Sigmoid colon (tissue), 4 donors: ENCODE data around the gene MGAT3.

Source experiments
- CTCF ChIP-seq, 4 experiments: fragments of 450-650 bp in 3 of 4; fragments of 200-600 bp in 1 of 4; IDR thresholded peaks; one replicate each; pipeline ENCODE4 v1.5.1; 2016 to 2019; ENCODE audit warnings: antibody characterized with exemption in 4 of 4, mild to moderate bottlenecking in 3 of 4, moderate library complexity in 2 of 4
- POLR2A ChIP-seq, 2 donors: fragments of 450-650 bp; IDR thresholded peaks; one replicate each; pipeline ENCODE4 v1.6.1; 2016; ENCODE audit warnings: antibody characterized with exemption in 2 of 2, mild to moderate bottlenecking in 2 of 2, moderate library complexity in 2 of 2
- POLR2AphosphoS5 ChIP-seq, 4 donors: sonication (generic); formaldehyde crosslinking; IDR thresholded peaks; one replicate each; pipeline ENCODE4 v1.6.1; 2017; ENCODE audit warnings: antibody characterized with exemption in 4 of 4

- TF ChIP-seq POLR2A (IDR thresholded peaks at IDR 0.05) = no peak
- no peak for TF ChIP-seq CTCF (IDR thresholded peaks at IDR 0.05)
- no peak for TF ChIP-seq POLR2AphosphoS5 (IDR thresholded peaks at IDR 0.05)
These were observed 4.1 kb upstream of the MGAT3 start for GRCh38 chr22:39452740-39453040.
